ENCODE measurements around the gene PMPCB. TPM values are rescaled to one million over a fixed set of nuclear protein-coding genes. Genes with fewer than 3 reads are reported as not detected.

The PMPCB gene
- total RNA-seq, 4 donors from 2014 or later, result 25.1 to 51.3 (median 40.2) TPM

DNA sequence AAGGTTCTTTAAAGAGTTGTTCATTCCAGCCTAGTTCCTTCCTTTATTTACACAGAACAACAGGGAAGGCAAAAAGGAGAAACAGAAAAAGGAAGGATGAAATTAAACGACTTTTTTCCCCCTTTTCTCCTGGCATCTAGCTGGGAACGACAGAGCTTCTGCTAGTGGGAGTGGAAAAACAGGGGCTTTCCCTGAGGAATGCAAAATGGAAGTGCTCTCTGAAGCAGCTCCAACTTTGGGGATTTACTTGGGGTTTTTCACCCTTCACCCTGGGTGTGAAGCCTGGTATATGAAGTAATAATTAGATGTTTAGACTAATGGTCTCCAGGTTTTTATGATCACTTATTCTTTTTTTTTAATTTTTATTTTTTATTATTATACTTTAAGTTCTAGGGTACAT is 4.2 kb downstream of the PMPCB start:
- DNase-seq, result no peak
- Histone ChIP-seq H3K4me1 (peaks cover 11 to 14% of the 10 kb centered on the region in 2 donors), H3K27ac (no peak overlapping the region), H3K9me3 (no peaks in the 10 kb centered on the region), H3K27me3 (no peaks in the 10 kb centered on the region), H3K4me3 (no peak overlapping the region), H3K36me3 (peaks cover 0 to 77% of the 10 kb centered on the region in 2 donors)
- no peak for TF ChIP-seq CTCF (IDR thresholded peaks at IDR 0.05 in 4 of 5, conservative IDR thresholded peaks at IDR 0.05 in 1 of 5)
- TF ChIP-seq POLR2A (IDR thresholded peaks at IDR 0.05), result no peak
- in situ Hi-C loops (cut with MboI; ENCODE audit: low sequenced_read_pairs in 4 of 4), result no loop called here
- ATAC-seq, result no peak
- intact Hi-C loops (cut with DNase I; ENCODE audit: low total_unique reads), result no loop called here

DNA sequence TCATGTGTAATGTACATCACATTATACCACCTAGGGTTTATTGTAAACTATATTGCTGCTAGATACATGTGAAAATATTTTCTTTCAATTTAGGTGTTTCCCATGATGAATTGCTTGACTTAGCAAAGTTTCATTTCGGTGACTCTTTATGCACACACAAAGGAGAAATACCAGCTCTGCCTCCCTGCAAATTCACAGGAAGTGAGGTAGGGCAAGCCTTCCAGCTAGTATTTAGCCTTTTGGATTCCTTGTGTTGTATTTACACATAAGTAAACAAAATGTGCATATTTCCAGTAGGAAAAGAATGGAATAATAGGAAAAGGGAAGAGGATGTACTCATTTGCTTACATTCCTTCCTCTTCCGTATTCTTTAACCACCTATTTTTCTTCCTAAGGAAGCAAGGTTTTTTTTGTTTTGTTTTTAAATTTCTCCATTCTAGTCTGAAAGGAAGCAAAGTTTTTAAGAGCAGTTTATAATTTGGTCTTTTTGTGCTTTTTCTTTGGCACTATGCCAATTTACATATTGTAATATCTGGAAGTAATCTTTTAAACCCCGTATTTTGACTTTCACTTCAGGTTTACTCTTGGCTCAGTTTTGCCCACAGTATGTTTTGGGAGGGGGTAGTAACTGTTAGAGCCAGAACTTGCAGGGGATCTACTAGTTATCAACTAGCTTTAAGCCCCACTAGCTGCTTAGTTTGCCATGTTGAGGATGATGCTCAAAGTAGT is 10.4 kb downstream of the PMPCB start:
- peaks cover 6 to 98% of the 10 kb centered on the region in 2 donors for H3K36me3 ChIP-seq
- H3K27me3 ChIP-seq, result no peaks in the 10 kb centered on the region
- no peak for DNase-seq
- no peaks in the 10 kb centered on the region for H3K4me1 ChIP-seq
- ATAC-seq, result no peak
- TF ChIP-seq POLR2A (IDR thresholded peaks at IDR 0.05), result no peak
- TF ChIP-seq CTCF (IDR thresholded peaks at IDR 0.05 in 4 of 5, conservative IDR thresholded peaks at IDR 0.05 in 1 of 5), result no peak
- no peaks in the 10 kb centered on the region for H3K9me3 ChIP-seq
- H3K27ac ChIP-seq, result no peak overlapping the region
- H3K4me3 ChIP-seq, result no peak overlapping the region
- in situ Hi-C loops (cut with MboI; ENCODE audit: low sequenced_read_pairs in 4 of 4), result no loop called here
- intact Hi-C loops (cut with DNase I; ENCODE audit: low total_unique reads), result no loop called here

DNA sequence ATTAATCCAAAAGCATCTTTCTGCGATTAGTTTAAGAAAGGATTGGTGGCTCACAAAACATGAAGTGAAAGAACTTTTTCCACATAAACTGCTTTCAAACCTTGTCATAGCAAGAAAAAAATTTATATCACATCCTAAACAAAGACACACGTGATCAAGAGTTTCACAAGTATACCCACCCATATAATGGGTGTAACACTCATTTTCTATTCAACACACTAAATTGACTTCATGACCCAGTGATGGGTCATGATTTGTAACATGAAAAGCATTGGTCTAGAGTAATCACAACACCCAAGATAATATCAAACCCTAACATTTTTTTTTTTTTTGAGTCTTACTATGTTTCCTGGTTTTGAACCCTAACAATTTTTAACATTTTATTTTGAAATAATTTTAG is 17.6 kb downstream of the PMPCB start:
- no peaks in the 10 kb centered on the region for H3K27me3 ChIP-seq
- intact Hi-C loops (cut with DNase I; ENCODE audit: low total_unique reads), result no loop called here
- no peaks in the 10 kb centered on the region for H3K4me1 ChIP-seq
- H3K9me3 ChIP-seq, result no peaks in the 10 kb centered on the region
- ATAC-seq, result no peak
- TF ChIP-seq CTCF (IDR thresholded peaks at IDR 0.05 in 4 of 5, conservative IDR thresholded peaks at IDR 0.05 in 1 of 5) (no peak), POLR2A (IDR thresholded peaks at IDR 0.05) (no peak)
- H3K36me3 ChIP-seq, result peaks cover 13 to 100% of the 10 kb centered on the region in 2 donors
- H3K4me3 ChIP-seq, result no peak overlapping the region
- no peak for DNase-seq
- in situ Hi-C loops (cut with MboI; ENCODE audit: low sequenced_read_pairs in 4 of 4), result loop anchor here in 1 of 4 donors (5.0 kb wide), 1 partner anchor 52 kb away; no protein-coding TSS in a partner anchor
- H3K27ac ChIP-seq, result no peak overlapping the region

- ATAC-seq (no peak), DNase-seq (no peak)
- no peaks in the 10 kb centered on the region for H3K27me3 ChIP-seq
- intact Hi-C loops (cut with DNase I; ENCODE audit: low total_unique reads), result no loop called here
- peaks cover 14 to 99% of the 10 kb centered on the region in 2 donors for H3K36me3 ChIP-seq
- TF ChIP-seq CTCF (IDR thresholded peaks at IDR 0.05 in 4 of 5, conservative IDR thresholded peaks at IDR 0.05 in 1 of 5) (no peak), POLR2A (IDR thresholded peaks at IDR 0.05) (no peak)
- in situ Hi-C loops (cut with MboI; ENCODE audit: low sequenced_read_pairs in 4 of 4), result loop anchor here in 1 of 4 donors (5.0 kb wide), 1 partner anchor 51 kb away; no protein-coding TSS in a partner anchor
- no peak overlapping the region for H3K27ac ChIP-seq
- H3K9me3 ChIP-seq, result no peaks in the 10 kb centered on the region
- H3K4me1 ChIP-seq, result no peaks in the 10 kb centered on the region
- no peak overlapping the region for H3K4me3 ChIP-seq
These were observed 19.2 kb downstream of the PMPCB start for GRCh38 chr7:103316380-103316941.
